A673 (cell line): ENCODE data around the gene SLC38A5.

ENCODE experiments used
- EZH2 ChIP-seq: fragments of 200-600 bp; sonication (generic); IDR thresholded peaks from 2 replicates; pipeline ENCODE4 v1.6.1; 2017; ENCODE audit warnings: borderline replicate concordance, low read depth, mild to moderate bottlenecking, mixed read lengths, antibody characterized with exemption, low read length; ENCODE audit not compliant: poor library complexity, severe bottlenecking
- TF ChIP-seq, protein P1 (sequence below): fragments of 300-800, 200-600 bp; sonication (generic); conservative IDR thresholded peaks from 2 replicates; pipeline ENCODE4 v1.5.1; 2017; ENCODE audit warnings: low read depth, mild to moderate bottlenecking, antibody characterized with exemption, low read length, moderate library complexity, mixed read lengths

- TF ChIP-seq EZH2, result no peak
- TF ChIP-seq, protein P1, sequence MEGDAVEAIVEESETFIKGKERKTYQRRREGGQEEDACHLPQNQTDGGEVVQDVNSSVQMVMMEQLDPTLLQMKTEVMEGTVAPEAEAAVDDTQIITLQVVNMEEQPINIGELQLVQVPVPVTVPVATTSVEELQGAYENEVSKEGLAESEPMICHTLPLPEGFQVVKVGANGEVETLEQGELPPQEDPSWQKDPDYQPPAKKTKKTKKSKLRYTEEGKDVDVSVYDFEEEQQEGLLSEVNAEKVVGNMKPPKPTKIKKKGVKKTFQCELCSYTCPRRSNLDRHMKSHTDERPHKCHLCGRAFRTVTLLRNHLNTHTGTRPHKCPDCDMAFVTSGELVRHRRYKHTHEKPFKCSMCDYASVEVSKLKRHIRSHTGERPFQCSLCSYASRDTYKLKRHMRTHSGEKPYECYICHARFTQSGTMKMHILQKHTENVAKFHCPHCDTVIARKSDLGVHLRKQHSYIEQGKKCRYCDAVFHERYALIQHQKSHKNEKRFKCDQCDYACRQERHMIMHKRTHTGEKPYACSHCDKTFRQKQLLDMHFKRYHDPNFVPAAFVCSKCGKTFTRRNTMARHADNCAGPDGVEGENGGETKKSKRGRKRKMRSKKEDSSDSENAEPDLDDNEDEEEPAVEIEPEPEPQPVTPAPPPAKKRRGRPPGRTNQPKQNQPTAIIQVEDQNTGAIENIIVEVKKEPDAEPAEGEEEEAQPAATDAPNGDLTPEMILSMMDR, result no peak
Observed at GRCh38 chrX:48487362-48487798, 17.3 kb upstream of the SLC38A5 start.
